Fibroblast of skin of abdomen (primary cell): ENCODE results near the gene SMS. TPM values are rescaled to one million over a fixed set of nuclear protein-coding genes. Genes with fewer than 3 reads are reported as not detected.
"Not testable (repeated sequence)": the region's sequence is repeated elsewhere in the genome, so short reads cannot be mapped to it uniquely, and the experiment has no call there.

ENCODE experiments used
- DNase-seq: peaks from one replicate; pipeline ENCODE4 v3.0.0-alpha.2; 2013
- polyA plus RNA-seq, 2 experiments: library from polyadenylated mRNA; unstranded; fragments of 120-200 nt; gene quantifications; one replicate each; pipeline ENCODE4 v1.2.1, GENCODE V29; 2013; ENCODE audit not compliant: insufficient read length in 2 of 2

SMS gene
- polyA plus RNA-seq (2013, experiment 1 of 2; ENCODE audit: insufficient read length) = 153 TPM
- polyA plus RNA-seq (2013, experiment 2 of 2; ENCODE audit: insufficient read length) = 151 TPM

DNA sequence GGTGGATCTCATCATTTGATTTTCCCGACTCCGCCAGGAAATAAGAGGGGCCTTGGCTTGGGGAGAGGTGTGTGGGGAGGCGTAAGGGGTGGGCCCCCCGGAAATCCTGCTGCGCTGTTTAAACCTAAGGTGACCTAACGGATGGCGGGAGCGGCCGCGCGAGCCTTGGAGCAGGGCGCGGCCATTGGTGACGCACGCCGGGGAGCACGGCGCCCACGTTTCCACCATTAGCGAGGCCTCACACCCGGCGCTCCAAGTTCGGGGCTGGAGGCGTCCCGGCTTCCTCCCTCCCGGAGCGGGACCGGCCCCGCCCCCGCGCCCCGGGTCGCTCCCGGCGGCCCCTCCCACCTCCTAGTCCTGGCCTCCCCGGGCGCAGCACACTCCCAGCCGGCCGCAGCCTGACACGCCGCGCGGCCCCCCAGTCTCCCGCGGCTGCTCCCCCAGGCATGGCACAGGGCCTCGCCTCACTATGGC lies at the start of gene SMS:
TSS of gene SMS (plus strand) at position 354 of the 474 bp plus-strand sequence. CDS start at position 470, 116 bp downstream.
- DNase-seq = peak; percentile 78

DNA sequence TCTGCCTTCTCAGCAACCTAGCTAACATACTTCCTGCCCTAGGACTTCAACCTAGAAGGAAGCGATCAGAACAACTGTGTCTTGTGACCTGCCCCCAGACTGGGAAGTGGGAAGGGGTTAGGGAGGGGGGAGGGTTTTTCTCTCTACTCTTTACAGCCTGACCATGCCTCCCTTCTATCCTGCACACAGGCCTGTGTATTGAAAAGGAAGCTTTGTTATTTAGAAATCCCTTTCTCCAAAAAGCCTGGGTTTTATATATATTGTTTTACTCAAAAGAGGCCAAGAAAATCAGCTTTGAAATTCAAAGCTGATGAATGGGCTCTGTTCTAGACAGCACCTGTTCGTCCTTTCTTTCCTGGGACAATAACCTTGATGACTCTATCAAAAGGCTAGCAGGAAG lies 35.2 kb upstream of the SMS start:
- no peak for DNase-seq

DNA sequence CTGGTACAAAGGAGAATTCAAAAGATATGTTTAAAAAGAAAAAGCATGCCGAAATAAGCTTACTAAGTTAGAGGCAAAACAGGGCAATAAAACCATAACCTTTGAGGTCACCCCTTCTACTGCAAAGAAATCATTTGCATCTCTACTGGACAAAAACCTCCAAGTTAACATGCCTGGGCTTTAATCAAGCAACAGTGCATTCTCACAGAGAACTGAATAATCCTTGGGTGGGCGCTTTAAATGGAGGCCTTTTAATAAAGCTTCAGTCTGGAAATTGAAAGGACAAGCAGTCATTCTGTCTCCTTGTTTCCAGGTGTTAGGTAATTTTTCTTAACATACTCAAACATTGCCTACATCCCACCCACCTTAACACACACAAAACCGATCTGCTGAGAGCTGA lies 34.6 kb upstream of the SMS start:
- no peak for DNase-seq

DNA sequence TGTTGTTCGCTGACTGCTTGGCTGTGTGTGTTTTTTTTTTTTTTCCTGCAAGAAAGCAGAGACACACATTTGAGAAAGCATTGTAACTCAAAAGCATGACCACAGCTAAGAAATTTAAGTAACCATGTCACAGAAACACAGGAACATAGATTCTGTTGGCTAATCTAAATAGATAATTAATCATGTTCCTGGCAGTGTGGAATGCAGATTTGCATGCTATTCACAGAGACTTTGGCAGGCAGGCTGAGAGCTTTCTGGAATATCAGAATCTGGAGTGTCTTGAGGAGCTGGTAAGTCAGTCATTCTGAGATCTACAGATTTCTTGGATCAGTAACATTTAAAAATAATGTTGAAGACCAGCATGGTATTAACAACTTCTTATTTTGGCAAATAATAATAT lies 33.2 kb upstream of the SMS start:
- peak; percentile 70 for DNase-seq

DNA sequence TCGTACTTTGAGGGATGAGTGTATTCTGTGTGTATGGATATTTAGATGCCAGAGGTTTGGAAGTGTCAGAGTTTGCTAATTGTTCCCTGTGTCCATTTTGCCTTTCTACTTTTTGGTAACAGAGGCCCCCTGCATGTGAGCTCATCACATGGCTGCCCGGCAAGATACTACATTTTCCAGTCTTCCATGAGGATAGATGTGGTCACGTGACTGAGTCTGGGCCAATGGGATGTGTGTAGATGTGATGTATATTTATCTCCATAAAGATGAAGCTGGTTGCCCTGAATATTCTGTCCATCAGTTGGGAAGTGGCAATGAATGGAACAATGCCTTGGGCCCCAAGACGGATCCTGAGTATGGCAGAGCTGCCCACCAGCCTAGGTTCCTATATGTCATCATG lies 29.0 kb upstream of the SMS start:
- no peak for DNase-seq

DNA sequence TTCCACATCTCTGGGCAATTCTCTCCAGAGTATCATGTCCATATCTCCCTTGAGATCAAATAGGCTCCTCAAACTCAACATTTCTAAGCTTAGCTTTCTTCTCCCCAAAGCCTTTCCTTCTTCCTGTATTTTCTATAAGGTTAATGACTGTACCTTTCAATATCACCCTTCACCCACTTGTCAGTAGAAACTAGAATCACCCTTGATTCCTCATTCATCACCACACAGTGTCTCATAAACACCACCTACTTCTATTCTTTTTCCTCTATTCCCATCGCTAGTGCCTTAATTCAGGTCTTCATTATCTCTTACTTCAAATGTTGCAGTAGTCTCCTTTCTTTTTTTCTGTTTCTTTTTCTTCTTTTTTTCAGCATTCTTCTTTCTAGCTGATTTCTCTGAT lies 28.3 kb upstream of the SMS start:
- DNase-seq = no peak

DNA sequence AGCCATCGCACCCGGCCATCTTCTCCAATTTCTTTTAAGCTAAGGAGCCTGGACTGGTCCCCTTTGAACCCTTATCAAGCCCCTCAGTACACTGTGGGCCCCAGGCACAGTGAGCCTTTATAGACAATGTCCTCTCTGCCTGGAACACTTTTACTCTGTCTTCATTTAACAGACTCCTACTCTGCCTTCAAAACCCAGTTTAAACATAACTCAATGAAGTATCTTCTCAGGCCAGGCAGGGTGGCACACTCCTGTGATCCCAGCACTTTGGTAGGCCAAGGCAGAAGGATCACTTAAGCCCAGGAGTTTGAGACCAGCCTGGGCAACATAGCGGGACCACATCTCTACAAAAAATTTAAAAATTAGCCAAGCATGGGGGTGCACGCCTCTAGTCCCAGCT lies 27.5 kb upstream of the SMS start:
- DNase-seq = no peak

DNA sequence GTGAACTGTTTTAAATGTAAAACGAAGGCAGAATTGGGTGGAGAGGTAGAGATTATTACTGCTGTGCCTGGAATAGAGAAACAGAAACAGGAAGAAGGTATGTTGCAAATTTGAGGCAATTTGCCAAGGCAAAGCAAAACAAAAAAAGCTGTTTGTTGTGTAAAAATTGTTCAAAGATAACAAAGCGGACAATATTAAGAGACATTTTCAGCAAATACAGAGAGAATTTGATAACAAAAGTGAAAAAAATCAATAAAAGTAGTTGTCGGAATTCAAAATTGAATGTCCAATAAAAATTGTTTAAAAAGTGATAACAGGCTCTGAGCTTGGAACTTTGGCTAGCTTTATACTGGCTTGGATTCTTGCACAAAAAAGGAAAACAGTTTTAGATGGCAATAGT lies 14.4 kb upstream of the SMS start:
- no peak for DNase-seq

DNA sequence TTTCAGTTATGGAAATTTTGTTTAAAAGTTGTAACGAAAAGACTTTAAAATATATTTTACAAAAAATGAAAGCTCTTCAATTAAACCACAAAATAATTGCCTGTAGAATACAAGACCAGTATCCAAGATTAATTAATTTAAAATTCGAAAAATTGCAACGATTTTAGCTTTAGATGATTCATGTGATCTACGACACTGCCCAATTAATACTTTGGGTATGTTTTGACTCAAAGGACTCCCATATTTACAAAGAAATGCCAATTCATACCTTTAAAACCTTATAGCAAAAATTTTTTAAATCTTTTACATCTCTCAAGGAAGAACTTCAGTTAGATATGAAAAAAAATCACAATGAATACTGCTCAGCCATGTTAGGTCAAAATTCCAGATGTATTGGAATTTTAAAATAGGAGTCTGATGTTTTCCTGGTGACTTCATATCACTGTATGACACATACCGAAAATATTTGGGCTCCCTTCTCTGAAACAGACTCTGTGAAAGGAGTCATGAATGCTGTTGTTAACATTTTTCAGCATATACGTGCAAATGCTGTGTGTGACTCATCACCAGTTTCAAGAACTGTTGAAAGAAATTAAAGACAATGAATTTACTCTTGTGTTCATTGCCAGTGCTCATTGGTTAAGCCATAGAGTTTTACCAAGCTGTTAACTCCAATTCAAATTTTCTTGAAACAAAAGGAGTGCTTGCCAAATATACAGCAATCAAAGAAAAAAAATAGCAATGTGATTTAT lies 13.8 kb upstream of the SMS start:
- DNase-seq = peak; percentile 96

DNA sequence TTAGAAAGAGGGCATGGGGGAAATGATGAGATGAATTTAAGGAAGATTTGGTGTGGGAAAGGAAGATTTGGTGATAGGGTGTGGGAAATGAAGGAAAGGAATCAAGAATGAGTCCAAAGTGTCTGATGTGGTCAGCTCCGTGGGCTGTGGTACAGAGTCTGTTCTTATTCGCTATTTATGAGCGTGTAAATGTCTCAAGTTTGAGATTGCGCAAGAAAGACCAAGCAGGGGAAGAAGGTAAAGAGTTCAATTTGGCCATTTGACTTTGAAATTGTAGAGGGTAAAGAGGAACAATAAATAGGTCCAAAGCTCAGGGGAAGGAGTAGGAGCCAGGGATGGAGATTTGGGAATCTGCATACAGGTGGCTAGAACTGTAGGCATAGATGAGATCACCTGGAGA lies 11.3 kb upstream of the SMS start:
- no peak for DNase-seq

DNA sequence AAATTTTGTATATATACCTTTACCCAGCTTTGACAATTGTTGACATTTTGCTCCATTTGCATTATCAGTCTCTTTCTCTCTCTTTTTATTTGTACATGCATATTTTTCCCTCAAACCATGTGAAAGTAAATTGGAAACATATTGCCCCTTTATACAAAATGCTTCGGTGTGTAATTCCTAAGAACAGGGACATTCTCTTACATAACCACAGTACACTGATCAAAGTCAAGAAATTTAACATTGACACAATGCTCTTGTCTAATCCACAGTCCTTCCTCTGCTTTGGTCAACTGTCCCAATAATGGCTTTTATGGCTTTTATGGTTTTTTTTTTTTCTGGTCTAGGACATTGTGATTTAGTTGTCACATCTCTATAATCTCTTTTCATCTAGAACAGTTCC lies 9.5 kb upstream of the SMS start:
- no peak for DNase-seq

DNA sequence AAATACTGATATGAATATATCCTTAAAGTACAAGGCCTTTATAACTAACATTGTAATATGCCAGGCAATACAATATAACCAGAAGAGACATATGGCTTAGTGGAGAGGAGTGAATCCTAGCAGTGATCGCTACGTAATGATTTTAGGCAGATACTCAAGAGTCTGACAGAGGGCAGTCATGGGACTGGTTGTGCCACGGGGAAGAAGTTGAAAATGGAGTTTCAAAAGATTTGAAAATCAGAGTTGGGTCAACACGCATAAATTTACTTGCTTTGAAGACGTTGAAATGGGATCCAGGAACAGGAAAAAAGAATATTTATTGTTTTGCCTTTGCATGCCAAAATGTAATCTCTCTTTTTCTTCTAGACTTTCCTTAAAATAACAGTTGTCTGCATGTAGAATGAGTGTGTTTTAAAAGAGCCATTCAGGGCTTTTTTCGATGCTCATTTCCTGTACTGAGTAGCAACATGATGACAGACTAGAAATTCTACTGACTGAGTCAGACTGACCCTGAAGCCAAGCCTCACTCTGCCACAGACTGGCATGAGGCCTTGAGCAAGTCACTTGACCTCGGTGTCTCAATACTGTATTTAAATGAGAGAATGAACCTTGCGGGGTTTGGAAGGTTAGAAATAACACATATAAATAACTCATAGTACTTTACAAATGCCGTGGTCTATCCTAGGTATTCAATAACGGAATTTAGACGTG lies 8.1 kb upstream of the SMS start:
- DNase-seq = peak; percentile 87

DNA sequence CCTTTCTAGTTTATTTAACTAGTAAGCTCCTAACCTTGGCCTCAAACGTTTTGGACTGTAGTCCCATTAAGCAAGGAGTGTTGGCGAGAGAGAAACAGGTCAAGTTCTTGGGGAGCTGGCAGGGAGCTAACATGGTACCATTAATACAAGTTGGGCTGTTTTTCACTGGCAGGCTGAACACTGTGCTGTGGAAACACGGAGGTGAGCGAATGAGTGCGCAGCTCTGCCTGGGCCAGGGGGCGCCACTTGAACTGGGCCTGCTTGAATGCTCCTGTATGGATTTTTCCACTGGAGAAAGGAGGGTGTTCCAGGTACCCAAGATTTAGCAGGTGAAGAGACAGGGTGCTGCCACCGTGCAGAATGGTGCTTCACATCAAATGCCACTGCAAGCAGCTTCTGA lies 7.4 kb upstream of the SMS start:
- no peak for DNase-seq

DNA sequence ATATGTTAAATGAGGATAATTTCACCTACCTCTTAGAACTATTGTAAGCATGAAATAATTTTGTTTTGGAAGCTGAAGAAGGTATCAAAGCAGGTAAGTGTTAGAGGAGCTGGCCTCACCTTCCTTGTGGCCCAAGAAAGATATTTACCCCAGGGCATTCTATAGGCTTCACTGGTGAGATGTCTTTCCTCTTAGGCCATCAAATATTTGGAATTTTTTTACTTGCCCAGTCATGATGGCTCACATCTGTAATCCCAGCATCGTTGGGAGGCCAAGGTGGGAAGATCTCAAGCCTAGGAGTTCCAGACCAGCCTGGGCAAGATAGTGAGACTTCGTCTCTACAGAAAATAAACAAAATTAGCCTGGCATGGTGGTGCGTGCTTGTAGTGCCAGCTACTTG lies 6.1 kb upstream of the SMS start:
- DNase-seq = no peak

DNA sequence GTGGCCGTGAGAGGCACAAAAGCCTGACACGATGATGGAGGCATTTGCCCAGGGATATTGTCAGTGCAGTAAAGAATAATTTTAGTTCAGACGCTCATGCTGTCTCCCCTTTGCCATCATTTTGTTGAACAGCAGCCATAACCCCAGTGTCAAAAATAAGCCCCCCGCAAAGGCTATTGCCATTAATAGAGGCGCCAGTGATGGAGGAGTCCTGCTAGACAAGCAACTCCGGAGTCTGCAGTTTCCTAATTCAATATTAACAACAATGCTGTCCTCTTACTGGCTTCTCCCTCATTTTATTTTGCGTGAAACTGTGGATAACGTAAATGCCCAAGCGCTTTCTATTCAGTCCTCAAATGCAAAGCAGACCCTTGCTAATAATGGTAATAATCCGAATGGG lies 603 bp upstream of the SMS start:
- DNase-seq = no peak

DNA sequence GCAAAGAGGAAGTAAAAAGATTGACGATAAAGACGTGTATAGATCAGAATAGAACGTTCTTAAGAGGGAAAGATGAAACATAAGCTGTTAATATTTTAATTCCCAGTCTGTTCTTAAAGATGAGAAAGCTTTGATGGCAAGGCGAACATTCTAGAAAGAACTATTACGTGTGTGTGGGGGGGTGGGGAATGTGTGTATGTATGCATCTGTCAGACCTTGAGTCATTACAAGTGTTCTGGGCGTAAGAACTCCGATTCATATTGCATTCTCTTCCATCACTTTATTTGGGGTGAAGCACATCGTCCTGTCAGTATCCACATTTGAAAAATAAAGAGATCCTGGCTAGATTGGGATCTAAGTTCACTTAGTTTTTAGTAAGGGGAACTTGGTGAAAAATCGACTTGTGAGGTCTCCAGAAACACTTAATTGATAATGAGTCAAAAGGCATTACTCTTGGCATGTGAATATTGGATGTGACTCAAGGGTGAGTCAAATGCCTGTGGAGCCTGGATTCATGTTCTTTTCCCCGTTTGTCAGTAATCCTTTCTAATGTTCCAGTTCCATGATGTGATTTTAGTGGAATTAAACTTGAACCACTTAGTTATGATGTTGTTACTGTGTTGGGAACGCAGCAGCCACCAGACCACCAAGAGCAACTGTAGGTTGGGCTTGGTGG lies 3.1 kb downstream of the SMS start:
- peak; percentile 94 for DNase-seq

DNA sequence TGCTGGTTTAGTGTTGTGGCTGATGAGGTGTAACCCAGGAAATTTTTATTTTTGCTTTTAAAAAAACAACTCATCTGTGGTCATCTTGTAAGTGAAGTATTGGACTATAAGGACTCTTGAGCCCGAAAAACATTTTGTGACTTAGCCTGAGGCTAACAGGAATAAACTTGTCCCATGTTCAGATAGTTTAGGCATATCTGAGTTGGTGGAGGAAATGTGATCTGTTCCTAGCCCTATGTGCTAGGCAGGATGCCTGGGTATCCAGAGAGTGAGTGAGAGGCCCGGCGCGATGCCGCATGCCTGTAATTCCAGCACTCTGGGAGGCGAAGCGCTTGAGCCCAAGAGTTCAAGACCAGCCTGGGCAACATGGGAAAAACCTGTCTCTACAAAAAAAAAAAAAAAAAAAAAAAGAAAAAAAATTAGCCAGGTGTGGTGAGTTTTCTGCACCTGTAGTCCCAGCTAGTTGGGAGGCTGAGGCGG lies 3.7 kb downstream of the SMS start:
- no peak for DNase-seq

DNA sequence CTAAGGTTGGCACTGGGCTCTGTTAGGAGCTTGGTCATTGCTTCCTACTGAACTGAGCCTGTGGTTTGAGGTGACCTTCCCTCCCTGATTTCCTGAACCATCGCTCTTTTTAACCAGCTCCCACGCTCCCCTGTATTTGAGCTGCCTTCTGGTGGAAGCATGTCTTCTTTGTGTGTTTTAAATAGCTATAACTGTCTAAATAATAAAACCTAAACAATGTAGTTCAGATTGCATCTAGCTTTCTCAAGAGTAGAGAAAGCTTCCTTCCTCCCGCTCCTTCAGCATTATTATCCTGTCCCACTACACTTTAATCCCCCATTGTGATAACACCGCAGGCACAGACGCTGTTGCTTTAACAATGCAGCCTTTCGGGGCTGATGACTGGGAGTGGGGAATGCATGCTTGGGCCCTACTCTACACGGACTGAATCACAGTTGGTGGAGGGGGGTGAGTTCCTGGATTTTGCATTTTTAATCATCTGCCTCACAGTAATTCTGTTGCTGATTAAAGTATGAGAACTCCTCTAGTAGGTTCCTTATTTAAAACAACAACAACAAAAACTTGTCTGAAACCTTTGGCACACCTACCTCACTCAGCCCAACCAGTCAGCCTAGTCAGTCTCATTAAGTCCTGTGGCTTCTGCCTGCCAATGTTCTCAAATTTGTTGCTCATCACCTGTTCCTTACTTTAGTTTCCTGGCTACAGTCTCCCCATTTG lies 6.6 kb downstream of the SMS start:
- peak; percentile 57 for DNase-seq

DNA sequence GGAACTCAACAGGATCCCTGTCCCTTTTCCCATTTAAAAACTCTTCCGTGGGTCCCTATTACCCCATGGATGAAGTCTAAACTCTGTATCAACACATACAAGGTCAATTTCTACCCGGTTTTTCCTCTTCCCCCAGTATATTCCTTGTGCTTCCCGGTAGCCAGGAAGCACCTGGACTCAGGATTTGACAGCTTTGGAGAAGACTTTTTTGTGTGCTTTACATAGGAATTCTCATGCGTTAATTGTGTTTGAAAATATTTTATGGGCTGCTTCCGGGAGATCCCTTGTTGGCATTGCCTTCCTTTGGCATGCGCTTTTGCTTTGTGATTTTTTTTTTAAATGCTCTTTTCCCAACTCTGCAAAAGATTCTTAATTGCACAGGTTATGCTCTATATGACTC lies 7.2 kb downstream of the SMS start:
- no peak for DNase-seq

DNA sequence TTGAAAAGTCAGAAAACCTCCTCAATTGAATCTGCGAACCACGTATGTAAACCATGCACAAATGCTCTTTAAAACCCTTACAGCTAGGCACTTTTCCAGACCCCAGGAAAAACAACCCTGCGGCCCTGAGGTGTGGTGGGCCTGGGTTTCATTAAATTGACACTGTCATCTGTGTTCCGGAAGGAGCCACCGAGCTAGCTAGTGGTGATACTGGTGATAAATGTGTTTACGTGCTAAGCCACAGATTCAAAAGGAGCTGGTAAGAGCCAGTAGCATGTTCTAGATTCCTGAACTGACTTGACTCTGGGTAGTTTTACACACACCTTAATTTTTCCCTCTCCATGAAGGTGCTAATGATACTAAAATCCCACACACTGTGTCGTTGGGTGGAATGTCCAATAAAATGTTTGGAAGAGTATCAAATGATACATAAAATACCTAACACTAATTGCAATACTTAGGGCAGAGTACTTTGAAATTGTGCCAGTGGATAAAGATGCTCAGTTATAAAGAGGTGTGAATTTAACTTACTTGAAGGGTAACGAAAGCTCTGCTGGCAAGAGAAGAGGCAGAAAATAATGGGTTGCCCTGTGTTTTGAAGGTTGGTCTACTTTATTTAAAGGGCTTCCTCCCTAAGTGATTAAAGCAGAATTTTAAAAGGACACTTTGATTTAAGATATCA lies 8.5 kb downstream of the SMS start:
- DNase-seq = no peak

DNA sequence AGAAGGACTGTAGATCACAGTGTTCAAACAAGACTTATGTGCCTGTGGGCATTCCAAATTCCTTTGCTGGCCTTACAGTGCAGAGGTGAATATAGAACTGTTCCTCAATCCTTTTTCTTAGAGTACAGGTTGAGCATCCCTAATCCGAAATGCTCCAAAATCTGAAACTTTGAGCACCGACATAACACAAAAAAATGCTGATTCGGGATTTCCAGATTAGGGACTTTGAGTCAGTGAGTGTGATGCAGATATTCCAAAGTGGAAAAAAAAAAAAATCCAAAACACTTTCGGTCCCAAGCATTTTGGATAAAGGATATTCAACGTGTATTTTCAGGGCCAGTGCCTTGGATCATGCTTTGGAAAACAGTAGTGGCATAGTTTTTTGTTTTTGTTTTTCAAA lies 9.2 kb downstream of the SMS start:
- no peak for DNase-seq

DNA sequence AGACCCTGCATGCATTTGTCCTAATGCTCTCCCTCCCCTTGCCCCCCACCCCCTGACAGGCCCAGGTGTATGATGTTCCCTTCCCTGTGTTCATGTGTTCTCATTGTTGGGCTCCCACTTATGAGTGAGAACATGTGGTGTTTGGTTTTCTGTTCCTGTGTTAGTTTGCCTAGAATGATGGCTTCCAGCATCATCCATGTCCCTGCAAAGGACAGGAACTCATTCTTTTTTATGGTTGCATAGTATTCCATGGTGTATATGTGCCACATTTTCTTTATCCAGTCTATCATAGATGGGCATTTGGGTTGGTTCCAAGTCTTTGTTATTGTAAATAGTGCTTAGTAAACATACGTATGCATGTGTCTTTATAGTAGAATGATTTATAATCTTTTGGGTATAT lies 10.0 kb downstream of the SMS start:
- DNase-seq = not testable (repeated sequence)
